A673 (cell line): Measurements from ENCODE around the gene RNF217. TPM values are rescaled to one million over a fixed set of nuclear protein-coding genes. Genes with fewer than 3 reads are reported as not detected.

Source experiments
- BruUV-seq: library from RNA; stranded (reverse); fragments of 400-500 nt; replicated peaks from 2 replicates; lab custom pipeline; 2021; lab: Mats Ljungman, UMichigan
- CTCF ChIA-PET: fragments of 300-600 bp; sonication (Branson Sonifier 250); formaldehyde crosslinking; loops from one replicate; lab custom pipeline; 2022; ENCODE audit warnings: antibody characterized with exemption; lab: Charles Lee
- POLR2A ChIA-PET: fragments of 300-600 bp; sonication (Branson Sonifier 250); formaldehyde crosslinking; loops from one replicate; lab custom pipeline; 2022; ENCODE audit warnings: antibody characterized with exemption; ENCODE audit not compliant: low non-redundant PET; lab: Charles Lee
- DNase-seq: peaks from one replicate; pipeline ENCODE4 v3.0.0-alpha.2; 2015; ENCODE audit warnings: low spot score
- H3K27ac ChIP-seq: fragments of 200-600 bp; sonication (generic); 2 replicates; pipeline ENCODE4 v1.5.1; 2016; ENCODE audit warnings: mixed run types, low read depth, mild to moderate bottlenecking, mixed read lengths, antibody characterized with exemption, low read length; ENCODE audit not compliant: poor library complexity, severe bottlenecking
- H3K27me3 ChIP-seq: fragments of 200-600 bp; sonication (generic); replicated peaks from 2 replicates; pipeline ENCODE4 v1.6.1; 2017; ENCODE audit warnings: mixed run types, low read depth, mild to moderate bottlenecking, mixed read lengths, antibody characterized with exemption, low read length; ENCODE audit not compliant: insufficient read depth, poor library complexity
- H3K36me3 ChIP-seq: fragments of 200-600 bp; sonication (generic); 2 replicates; pipeline ENCODE4 v1.6.1; 2016; ENCODE audit warnings: mixed run types, mild to moderate bottlenecking, mixed read lengths, antibody characterized with exemption, low read length; ENCODE audit not compliant: insufficient read depth, poor library complexity, severe bottlenecking
- H3K4me1 ChIP-seq: fragments of 200-600 bp; sonication (generic); 2 replicates; pipeline ENCODE4 v1.6.1; 2017; ENCODE audit warnings: mixed run types, mild to moderate bottlenecking, mixed read lengths, antibody characterized with exemption, low read length; ENCODE audit not compliant: insufficient read depth, poor library complexity, severe bottlenecking
- H3K4me3 ChIP-seq: fragments of 200-600 bp; sonication (generic); 2 replicates; pipeline ENCODE4 v1.5.1; 2016; ENCODE audit warnings: low read depth, mixed run types, mild to moderate bottlenecking, mixed read lengths, low read length; ENCODE audit not compliant: poor library complexity, severe bottlenecking
- H3K9me3 ChIP-seq: fragments of 200-600 bp; sonication (generic); 2 replicates; pipeline ENCODE4 v1.6.1; 2016; ENCODE audit warnings: mixed run types, low read depth, mild to moderate bottlenecking, mixed read lengths, antibody characterized with exemption, low read length; ENCODE audit not compliant: poor library complexity, severe bottlenecking
- CTCF ChIP-seq: fragments of 300-800, 200-600 bp; sonication (generic); conservative IDR thresholded peaks from 2 replicates; pipeline ENCODE4 v1.5.1; 2017; ENCODE audit warnings: low read depth, mild to moderate bottlenecking, antibody characterized with exemption, low read length, moderate library complexity, mixed read lengths
- EZH2 ChIP-seq: fragments of 200-600 bp; sonication (generic); IDR thresholded peaks from 2 replicates; pipeline ENCODE4 v1.6.1; 2017; ENCODE audit warnings: borderline replicate concordance, low read depth, mild to moderate bottlenecking, mixed read lengths, antibody characterized with exemption, low read length; ENCODE audit not compliant: poor library complexity, severe bottlenecking
- intact Hi-C: fragments of 100-400 bp; cut with micrococcal nuclease; formaldehyde crosslinking; loops from one replicate; pipeline ENCODE4 v1.10.0; 2022; ENCODE audit not compliant: unreplicated experiment
- total RNA-seq: library from RNA; stranded (reverse); gene quantifications from 2 replicates; pipeline ENCODE4 v1.2.3, GENCODE V29; 2021

Gene RNF217
- total RNA-seq, 1 experiment from 2014 or later: 20.6 TPM

DNA sequence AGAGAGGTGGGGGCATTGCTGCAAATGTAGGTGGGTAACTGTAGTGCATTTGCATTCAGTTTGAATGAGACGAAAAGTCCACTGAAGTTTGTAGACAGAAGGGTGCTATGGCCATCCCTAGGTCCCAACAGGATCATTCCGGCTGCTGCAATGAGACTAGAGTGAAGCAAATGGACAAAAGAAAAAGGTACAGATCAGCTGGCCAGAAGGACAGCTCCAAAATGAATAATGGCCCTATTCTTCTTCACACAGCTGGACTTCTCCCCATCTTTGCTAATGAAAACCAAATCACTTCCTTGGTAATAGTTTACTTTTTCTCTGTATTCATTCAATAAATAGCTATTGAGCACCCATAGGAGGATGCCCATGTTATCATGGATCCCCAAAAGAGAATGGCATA lies 134.9 kb downstream of the RNF217 start:
- H3K4me3 ChIP-seq: no peak overlapping the region
- ChIA-PET CTCF (no interaction called here), POLR2A (no interaction called here)
- DNase-seq: no peak
- TF ChIP-seq CTCF (no peak), EZH2 (no peak)
- intact Hi-C loops: no loop called here
- no peak overlapping the region for H3K27ac ChIP-seq
- no peaks in the 10 kb centered on the region for H3K36me3 ChIP-seq
- H3K4me1 ChIP-seq: peaks cover 15% of the 10 kb centered on the region
- H3K9me3 ChIP-seq: no peaks in the 10 kb centered on the region
- no peaks in the 10 kb centered on the region for H3K27me3 ChIP-seq
- BruUV-seq: no TSS peak

GRCh38 chr6:125098253-125098652 lies 136.0 kb downstream of the RNF217 start:
- no peak overlapping the region for H3K27ac ChIP-seq
- no peak overlapping the region for H3K4me3 ChIP-seq
- no peaks in the 10 kb centered on the region for H3K9me3 ChIP-seq
- intact Hi-C loops: no loop called here
- peaks cover 18% of the 10 kb centered on the region for H3K4me1 ChIP-seq
- ChIA-PET CTCF (no interaction called here), POLR2A (interaction anchor here (0.5 kb wide), 1 partner anchor 17 kb away, joined by 3 read pairs; no protein-coding TSS in a partner anchor)
- no TSS peak for BruUV-seq
- H3K36me3 ChIP-seq: no peaks in the 10 kb centered on the region
- H3K27me3 ChIP-seq: no peaks in the 10 kb centered on the region
- DNase-seq: no peak
- TF ChIP-seq EZH2: no peak

DNA sequence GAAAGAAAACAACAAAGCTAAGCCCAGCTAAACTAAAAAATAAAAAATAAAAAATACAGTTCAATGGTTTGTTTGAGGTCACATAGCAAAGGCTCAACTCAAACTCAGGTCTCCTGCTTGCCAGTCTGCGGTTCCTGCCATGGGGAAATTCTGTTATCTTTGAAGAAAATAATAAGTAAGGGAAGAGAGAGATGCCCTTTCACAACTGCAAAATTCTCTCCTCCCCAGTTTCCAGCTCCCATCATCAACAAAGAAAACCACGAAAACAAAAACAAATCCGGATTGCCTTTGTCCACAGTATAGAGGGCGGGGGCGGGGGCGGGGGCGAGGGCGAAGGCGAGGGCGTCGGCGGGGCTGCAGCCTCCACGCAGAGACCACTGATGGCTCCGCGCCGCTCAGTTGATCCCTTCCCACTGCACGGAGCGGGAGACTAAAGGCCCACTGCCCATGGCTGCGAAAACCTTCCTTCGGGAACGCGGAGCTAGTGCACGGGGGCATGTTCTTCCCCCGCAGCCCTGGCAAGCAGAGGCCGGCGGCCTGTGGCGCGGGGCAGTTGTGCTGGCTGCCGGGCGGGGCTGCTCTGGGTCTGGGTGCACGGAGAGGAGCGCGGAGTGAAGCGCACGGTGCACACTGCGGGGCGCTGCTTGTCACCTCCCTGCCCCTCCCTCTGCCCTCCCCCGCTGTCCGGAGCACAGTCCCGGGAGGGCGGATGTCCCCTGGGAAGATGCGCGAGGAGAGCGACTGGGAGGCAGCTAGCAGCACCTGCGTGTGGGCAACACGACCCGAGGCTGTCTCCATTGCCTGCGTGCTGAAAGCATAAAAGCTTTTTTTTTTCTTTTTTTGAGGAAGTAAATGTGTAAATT lies 137.2 kb downstream of the RNF217 start:
- DNase-seq: peak; percentile 70
- no peak for TF ChIP-seq EZH2
- TF ChIP-seq CTCF: 0 out of 2 replicates have a peak, but pooled peaks have one; percentile 22
- ChIA-PET POLR2A (no interaction called here), CTCF (no interaction called here)
- intact Hi-C loops: loop anchor here (5.0 kb wide), 1 partner anchor 137 kb away; the partner anchor contains the start of gene RNF217
- peak overlapping the region; percentile 21 for H3K27ac ChIP-seq
- no peaks in the 10 kb centered on the region for H3K9me3 ChIP-seq
- H3K27me3 ChIP-seq: no peaks in the 10 kb centered on the region
- no peaks in the 10 kb centered on the region for H3K36me3 ChIP-seq
- peaks cover 27% of the 10 kb centered on the region for H3K4me1 ChIP-seq
- peak overlapping the region; percentile 56 for H3K4me3 ChIP-seq
- no TSS peak for BruUV-seq
